Astrocyte (in vitro differentiated cells and primary cell): Measurements from ENCODE around the gene YIF1A. TPM values are rescaled to one million over a fixed set of nuclear protein-coding genes. Genes with fewer than 3 reads are reported as not detected.
"Not testable (repeated sequence)": the region's sequence is repeated elsewhere in the genome, so short reads cannot be mapped to it uniquely, and the experiment has no call there.

Experiments
- DNase-seq: peaks from one replicate; pipeline ENCODE4 v3.0.0-alpha.2; 2010; ENCODE audit warnings: low read depth
- FAIRE-seq: peaks from 2 replicates; lab custom pipeline; 2011; peaks lifted over from hg19 to GRCh38; lab: Jason Lieb, UNC
- H2AFZ ChIP-seq: 2 replicates; pipeline ENCODE4 v1.6.0; 2012; ENCODE audit warnings: low read depth, low read length, inconsistent platforms
- H3K27ac ChIP-seq: 2 replicates; pipeline ENCODE4 v1.5.1; 2011; ENCODE audit warnings: low read depth, low read length, inconsistent platforms
- H3K27me3 ChIP-seq: 2 replicates; pipeline ENCODE4 v1.6.0; 2011; ENCODE audit warnings: low read length, inconsistent platforms; ENCODE audit not compliant: insufficient read depth
- H3K36me3 ChIP-seq: 2 replicates; pipeline ENCODE4 v1.5.1; 2011; ENCODE audit warnings: low read length, inconsistent platforms; ENCODE audit not compliant: insufficient read depth
- H3K4me1 ChIP-seq: 2 replicates; pipeline ENCODE4 v1.5.1; 2011; ENCODE audit warnings: low read length, inconsistent platforms; ENCODE audit not compliant: insufficient read depth
- H3K4me2 ChIP-seq: 2 replicates; pipeline ENCODE4 v1.6.0; 2012; ENCODE audit warnings: low read length, inconsistent platforms
- H3K4me3 ChIP-seq: 2 replicates; pipeline ENCODE4 v1.5.1; 2011; ENCODE audit warnings: low read depth, mild to moderate bottlenecking, low read length, inconsistent platforms; ENCODE audit not compliant: insufficient read depth
- H3K79me2 ChIP-seq: 2 replicates; pipeline ENCODE4 v1.6.0; 2012; ENCODE audit warnings: mild to moderate bottlenecking, low read length, inconsistent platforms; ENCODE audit not compliant: insufficient read depth
- H3K9ac ChIP-seq: 2 replicates; pipeline ENCODE4 v1.6.0; 2012; ENCODE audit warnings: mild to moderate bottlenecking, low read length, inconsistent platforms
- H3K9me3 ChIP-seq: 2 replicates; pipeline ENCODE4 v1.5.1; 2012; ENCODE audit warnings: low read depth, mild to moderate bottlenecking, low read length, inconsistent platforms; ENCODE audit not compliant: insufficient read depth
- H4K20me1 ChIP-seq: 2 replicates; pipeline ENCODE4 v1.6.0; 2012; ENCODE audit warnings: low read length, inconsistent platforms; ENCODE audit not compliant: insufficient read depth
- H3K27ac Mint-ChIP-seq: one replicate; pipeline ENCODE4 v1.8.0; 2021; ENCODE audit warnings: mild to moderate bottlenecking, mixed read lengths; ENCODE audit not compliant: unreplicated experiment
- H3K27me3 Mint-ChIP-seq: one replicate; pipeline ENCODE4 v1.8.0; 2021; ENCODE audit warnings: low read depth, mixed read lengths; ENCODE audit not compliant: unreplicated experiment
- H3K36me3 Mint-ChIP-seq: one replicate; pipeline ENCODE4 v1.8.0; 2021; ENCODE audit warnings: low read depth, mixed read lengths; ENCODE audit not compliant: unreplicated experiment
- H3K4me1 Mint-ChIP-seq: one replicate; pipeline ENCODE4 v1.8.0; 2021; ENCODE audit warnings: low read depth, mixed read lengths; ENCODE audit not compliant: unreplicated experiment
- H3K4me3 Mint-ChIP-seq: one replicate; pipeline ENCODE4 v1.8.0; 2021; ENCODE audit warnings: mild to moderate bottlenecking, moderate library complexity, mixed read lengths; ENCODE audit not compliant: unreplicated experiment
- H3K9me3 Mint-ChIP-seq: one replicate; pipeline ENCODE4 v1.8.0; 2021; ENCODE audit warnings: mild to moderate bottlenecking, mixed read lengths; ENCODE audit not compliant: unreplicated experiment
- CTCF ChIP-seq: IDR thresholded peaks from 2 replicates; pipeline ENCODE4 v1.5.1; 2011; ENCODE audit warnings: low read depth, mild to moderate bottlenecking, inconsistent platforms, low read length, moderate library complexity; ENCODE audit not compliant: insufficient read depth
- EZH2 ChIP-seq: IDR thresholded peaks from 2 replicates; pipeline ENCODE4 v1.6.1; 2012; ENCODE audit warnings: mild to moderate bottlenecking, low read length, inconsistent platforms; ENCODE audit not compliant: insufficient read depth
- total RNA-seq: library from RNA; stranded (reverse); gene quantifications from 2 replicates; pipeline ENCODE4 v1.2.1, GENCODE V29; 2021

The YIF1A gene
- total RNA-seq, 1 donor from 2014 or later: 129 TPM

GRCh38 chr11:66277471-66278362 lies 11.2 kb downstream of the YIF1A start, which contains the start of gene CNIH2:
Gene CNIH2 (plus strand): TSS chr11:66278175. CDS start chr11:66278457, 282 bp downstream.
- no peaks in the 10 kb centered on the region for H3K9me3 Mint-ChIP-seq
- no peak within 1 kb of the TSS for H3K27ac ChIP-seq
- H3K4me2 ChIP-seq: peak within 1 kb of the TSS; percentile 84
- H3K36me3 Mint-ChIP-seq: peaks cover 14% of the 10 kb centered on the region
- peak within 1 kb of the TSS; percentile 59 for H3K9ac ChIP-seq
- H3K4me3 Mint-ChIP-seq: peak within 1 kb of the TSS; percentile 82
- H3K4me1 ChIP-seq: peaks cover 18% of the 10 kb centered on the region
- no peak for DNase-seq
- no peak within 1 kb of the TSS for H2AFZ ChIP-seq
- H3K36me3 ChIP-seq: peaks cover 23% of the 10 kb centered on the region
- FAIRE-seq: no peak
- TF ChIP-seq CTCF: no peak
- no peak for TF ChIP-seq EZH2
- H3K27ac Mint-ChIP-seq: peak within 1 kb of the TSS; percentile 66
- H3K79me2 ChIP-seq: peaks cover 4% of the 10 kb centered on the region
- H3K4me1 Mint-ChIP-seq: peaks cover 8% of the 10 kb centered on the region
- H3K27me3 Mint-ChIP-seq: no peaks in the 10 kb centered on the region
- H3K27me3 ChIP-seq: no peaks in the 10 kb centered on the region
- peak within 1 kb of the TSS; percentile 10 for H3K4me3 ChIP-seq
- no peaks in the 10 kb centered on the region for H3K9me3 ChIP-seq
- peaks cover 63% of the 10 kb centered on the region for H4K20me1 ChIP-seq

GRCh38 chr11:66277064-66277463 lies 11.9 kb downstream of the YIF1A start:
- not testable (repeated sequence) for H3K9ac ChIP-seq, H3K4me2 ChIP-seq, H2AFZ ChIP-seq, H3K9me3 Mint-ChIP-seq, H3K27me3 ChIP-seq, H3K27me3 Mint-ChIP-seq, FAIRE-seq, H3K79me2 ChIP-seq, H3K9me3 ChIP-seq, H3K4me3 ChIP-seq, DNase-seq, H3K27ac ChIP-seq, H3K4me1 Mint-ChIP-seq
- peaks cover 17% of the 10 kb centered on the region for H3K36me3 Mint-ChIP-seq
- peak overlapping the region; percentile 66 for H3K27ac Mint-ChIP-seq
- H4K20me1 ChIP-seq: peaks cover 67% of the 10 kb centered on the region
- H3K4me1 ChIP-seq: peaks cover 18% of the 10 kb centered on the region
- H3K4me3 Mint-ChIP-seq: peak overlapping the region; percentile 14
- H3K36me3 ChIP-seq: peaks cover 29% of the 10 kb centered on the region

GRCh38 chr11:66276619-66277018 lies 12.3 kb downstream of the YIF1A start:
- DNase-seq, H3K4me1 Mint-ChIP-seq, H3K27me3 Mint-ChIP-seq, H3K9me3 Mint-ChIP-seq, H3K4me3 ChIP-seq, H3K79me2 ChIP-seq, H3K27ac ChIP-seq, H2AFZ ChIP-seq, H3K27me3 ChIP-seq, H3K4me2 ChIP-seq, H3K4me3 Mint-ChIP-seq, FAIRE-seq, H3K9me3 ChIP-seq, H3K27ac Mint-ChIP-seq, H3K9ac ChIP-seq: not testable (repeated sequence)
- H3K4me1 ChIP-seq: peaks cover 18% of the 10 kb centered on the region
- H3K36me3 Mint-ChIP-seq: peaks cover 21% of the 10 kb centered on the region
- peaks cover 67% of the 10 kb centered on the region for H4K20me1 ChIP-seq
- peaks cover 31% of the 10 kb centered on the region for H3K36me3 ChIP-seq
